Caco-2 (cell line): Measurements from ENCODE around the gene ITGB1BP1. TPM values are rescaled to one million over a fixed set of nuclear protein-coding genes. Genes with fewer than 3 reads are reported as not detected.

ENCODE experiments used
- BruUV-seq: library from RNA; stranded (reverse); fragments of 400-500 nt; replicated peaks from 2 replicates; lab custom pipeline; 2021; lab: Mats Ljungman, UMichigan
- CTCF ChIA-PET: fragments of 300-600 bp; sonication (Branson Sonifier 250); formaldehyde crosslinking; loops from one replicate; lab custom pipeline; 2022; ENCODE audit warnings: antibody characterized with exemption; lab: Charles Lee
- POLR2A ChIA-PET: fragments of 300-600 bp; sonication (Branson Sonifier 250); formaldehyde crosslinking; loops from one replicate; lab custom pipeline; 2022; ENCODE audit warnings: antibody characterized with exemption; lab: Charles Lee
- DNase-seq, 2 experiments: peaks; one replicate each; pipeline versions ENCODE4 v3.0.0 to v3.0.0-alpha.2; 2020 to 2022
- H3K27me3 ChIP-seq: replicated peaks from 2 replicates; pipeline ENCODE4 v1.6.0; 2011; ENCODE audit warnings: low read length; ENCODE audit not compliant: control insufficient read depth, insufficient read depth
- H3K36me3 ChIP-seq: 2 replicates; pipeline ENCODE4 v1.5.1; 2011; ENCODE audit warnings: low read length; ENCODE audit not compliant: control insufficient read depth, insufficient read depth
- H3K4me1 ChIP-seq: fragments of 250-450 bp; sonication (Bioruptor Pico); 2 replicates; pipeline ENCODE4 v1.5.1; 2020; ENCODE audit warnings: mild to moderate bottlenecking
- H3K4me3 ChIP-seq: 2 replicates; pipeline ENCODE4 v1.5.1; 2011; ENCODE audit warnings: low read depth, mild to moderate bottlenecking, control low read depth, low read length
- H3K9me3 ChIP-seq: fragments of 250-450 bp; sonication (Bioruptor Pico); 2 replicates; pipeline ENCODE4 v1.5.1; 2020; ENCODE audit warnings: mild to moderate bottlenecking, moderate library complexity
- H3K27ac Mint-ChIP-seq: one replicate; pipeline ENCODE4 v1.8.0; 2022; ENCODE audit warnings: mixed read lengths; ENCODE audit not compliant: unreplicated experiment
- H3K27me3 Mint-ChIP-seq: one replicate; pipeline ENCODE4 v1.8.0; 2022; ENCODE audit warnings: mixed read lengths; ENCODE audit not compliant: insufficient read depth, unreplicated experiment
- H3K36me3 Mint-ChIP-seq: one replicate; pipeline ENCODE4 v1.8.0; 2022; ENCODE audit warnings: mild to moderate bottlenecking, mixed read lengths; ENCODE audit not compliant: insufficient read depth, unreplicated experiment
- H3K4me1 Mint-ChIP-seq: one replicate; pipeline ENCODE4 v1.8.0; 2022; ENCODE audit warnings: low read depth, mixed read lengths; ENCODE audit not compliant: unreplicated experiment
- H3K4me3 Mint-ChIP-seq: one replicate; pipeline ENCODE4 v1.8.0; 2022; ENCODE audit warnings: mild to moderate bottlenecking, moderate library complexity, mixed read lengths; ENCODE audit not compliant: unreplicated experiment
- H3K9me3 Mint-ChIP-seq: one replicate; pipeline ENCODE4 v1.8.0; 2022; ENCODE audit warnings: mixed read lengths; ENCODE audit not compliant: unreplicated experiment
- intact Hi-C: fragments of 100-400 bp; cut with micrococcal nuclease; formaldehyde crosslinking; loops from one replicate; pipeline ENCODE4 v1.10.0; 2022; ENCODE audit not compliant: unreplicated experiment
- total RNA-seq: library from RNA; stranded (reverse); gene quantifications from 2 replicates; pipeline ENCODE4 v1.2.3, GENCODE V29; 2022
- TF ChIP-seq, protein P1 (sequence below), 2 experiments: fragments of 200-600 bp in 1 of 2; IDR thresholded peaks; 1 replicate in 1 of 2; 2 replicates in 1 of 2; pipeline versions ENCODE4 v1.5.1 to v1.8.0; 2011 to 2022; ENCODE audit warnings: antibody characterized with exemption in 1 of 2, control low read depth in 1 of 2, inconsistent platforms in 1 of 2, low read depth in 1 of 2, low read length in 1 of 2, mild to moderate bottlenecking in 1 of 2, moderate library complexity in 1 of 2; ENCODE audit not compliant: insufficient read depth in 1 of 2, severe bottlenecking in 1 of 2, unreplicated experiment in 1 of 2

ITGB1BP1 gene
- total RNA-seq, 1 experiment from 2014 or later, result 82.4 TPM

DNA sequence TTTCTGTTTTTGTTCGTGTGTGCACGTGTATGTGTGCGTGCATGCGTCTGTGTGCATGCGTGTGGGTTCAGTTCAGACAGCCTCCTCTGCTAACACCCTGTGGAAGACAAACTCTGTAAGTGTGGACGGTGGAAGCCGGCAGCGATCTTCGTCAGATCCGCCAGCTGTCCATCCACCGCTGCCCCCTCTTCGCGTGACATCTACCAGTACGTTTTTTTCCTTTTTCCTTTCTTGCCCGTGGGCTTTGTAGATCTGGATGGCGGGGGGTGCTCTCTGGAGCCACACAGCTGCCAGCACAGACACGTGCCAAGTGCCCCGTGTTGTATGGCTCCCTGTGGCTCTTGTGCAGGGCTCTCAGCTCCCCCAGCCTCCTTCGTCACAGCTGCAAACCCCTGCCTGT is 32.3 kb downstream of the ITGB1BP1 start:
- Mint-ChIP-seq H3K27me3 (no peaks in the 10 kb centered on the region), H3K36me3 (peaks cover 26% of the 10 kb centered on the region), H3K4me3 (no peak overlapping the region), H3K9me3 (no peaks in the 10 kb centered on the region), H3K27ac (no peak overlapping the region), H3K4me1 (no peaks in the 10 kb centered on the region)
- TF ChIP-seq, protein P1, sequence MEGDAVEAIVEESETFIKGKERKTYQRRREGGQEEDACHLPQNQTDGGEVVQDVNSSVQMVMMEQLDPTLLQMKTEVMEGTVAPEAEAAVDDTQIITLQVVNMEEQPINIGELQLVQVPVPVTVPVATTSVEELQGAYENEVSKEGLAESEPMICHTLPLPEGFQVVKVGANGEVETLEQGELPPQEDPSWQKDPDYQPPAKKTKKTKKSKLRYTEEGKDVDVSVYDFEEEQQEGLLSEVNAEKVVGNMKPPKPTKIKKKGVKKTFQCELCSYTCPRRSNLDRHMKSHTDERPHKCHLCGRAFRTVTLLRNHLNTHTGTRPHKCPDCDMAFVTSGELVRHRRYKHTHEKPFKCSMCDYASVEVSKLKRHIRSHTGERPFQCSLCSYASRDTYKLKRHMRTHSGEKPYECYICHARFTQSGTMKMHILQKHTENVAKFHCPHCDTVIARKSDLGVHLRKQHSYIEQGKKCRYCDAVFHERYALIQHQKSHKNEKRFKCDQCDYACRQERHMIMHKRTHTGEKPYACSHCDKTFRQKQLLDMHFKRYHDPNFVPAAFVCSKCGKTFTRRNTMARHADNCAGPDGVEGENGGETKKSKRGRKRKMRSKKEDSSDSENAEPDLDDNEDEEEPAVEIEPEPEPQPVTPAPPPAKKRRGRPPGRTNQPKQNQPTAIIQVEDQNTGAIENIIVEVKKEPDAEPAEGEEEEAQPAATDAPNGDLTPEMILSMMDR (IDR thresholded peaks at IDR 0.05; ENCODE audit: insufficient read depth in 1 of 2, low read depth in 1 of 2, low read length in 1 of 2, severe bottlenecking in 1 of 2, unreplicated experiment in 1 of 2), result no peak
- intact Hi-C loops, result no loop called here
- no peaks in the 10 kb centered on the region for H3K4me1 ChIP-seq
- BruUV-seq, result no TSS peak
- H3K27me3 ChIP-seq, result no peaks in the 10 kb centered on the region
- POLR2A ChIA-PET, result interaction anchor here (0.6 kb wide), 1 partner anchor 64 kb away, joined by 3 read pairs; no protein-coding TSS in a partner anchor
- H3K4me3 ChIP-seq, result no peak overlapping the region
- DNase-seq, result no peak
- H3K36me3 ChIP-seq, result peaks cover 3% of the 10 kb centered on the region; the same call in 1 of the 2 replicates
- no peaks in the 10 kb centered on the region for H3K9me3 ChIP-seq
- CTCF ChIA-PET, result no interaction called here

DNA sequence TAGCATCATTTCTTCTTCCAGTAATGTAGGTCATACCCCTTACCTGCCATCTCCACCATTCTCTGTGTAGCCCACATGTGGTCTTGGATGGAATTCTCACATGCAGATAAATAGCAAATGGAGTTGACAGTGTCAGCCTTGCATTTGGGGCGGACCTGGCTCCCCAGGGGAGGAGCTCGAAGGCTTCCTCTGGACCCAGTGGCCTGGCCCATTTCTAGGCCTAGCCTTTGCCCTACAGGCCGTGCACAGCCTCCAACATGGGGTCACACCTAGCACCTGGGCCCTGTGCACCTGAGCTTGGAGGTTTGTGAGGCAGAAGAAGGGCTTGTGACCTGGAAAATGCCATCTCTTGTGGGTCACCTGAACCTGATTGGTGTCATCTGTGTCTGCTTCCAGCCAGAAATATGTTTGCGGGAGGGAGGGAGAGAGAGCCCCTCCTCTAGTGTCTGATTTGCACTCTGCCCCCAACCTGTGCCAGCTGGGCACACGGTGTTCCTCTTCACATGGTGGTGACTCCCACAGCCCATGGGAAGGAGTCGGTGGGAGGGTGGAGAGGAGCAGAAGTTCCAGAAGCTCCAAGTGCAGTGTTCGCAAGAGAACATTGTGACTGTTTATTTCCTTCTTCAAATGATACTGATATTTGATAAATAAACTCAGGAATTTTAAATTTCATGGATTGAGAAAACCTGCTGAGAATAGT is 33.0 kb downstream of the ITGB1BP1 start:
- no peaks in the 10 kb centered on the region for H3K9me3 ChIP-seq
- no TSS peak for BruUV-seq
- peaks cover 26% of the 10 kb centered on the region for H3K36me3 Mint-ChIP-seq
- ChIA-PET CTCF (no interaction called here), POLR2A (no interaction called here)
- no peak overlapping the region for H3K27ac Mint-ChIP-seq
- H3K4me3 ChIP-seq, result no peak overlapping the region
- H3K36me3 ChIP-seq, result peaks cover 3% of the 10 kb centered on the region; the same call in 1 of the 2 replicates
- no peaks in the 10 kb centered on the region for H3K4me1 Mint-ChIP-seq
- no peaks in the 10 kb centered on the region for H3K27me3 Mint-ChIP-seq
- no peak for DNase-seq
- H3K27me3 ChIP-seq, result no peaks in the 10 kb centered on the region
- intact Hi-C loops, result no loop called here
- H3K9me3 Mint-ChIP-seq, result no peaks in the 10 kb centered on the region
- TF ChIP-seq, protein P1 (IDR thresholded peaks at IDR 0.05; ENCODE audit: insufficient read depth in 1 of 2, low read depth in 1 of 2, low read length in 1 of 2, severe bottlenecking in 1 of 2, unreplicated experiment in 1 of 2), result no peak
- H3K4me1 ChIP-seq, result no peaks in the 10 kb centered on the region
- H3K4me3 Mint-ChIP-seq, result no peak overlapping the region

DNA sequence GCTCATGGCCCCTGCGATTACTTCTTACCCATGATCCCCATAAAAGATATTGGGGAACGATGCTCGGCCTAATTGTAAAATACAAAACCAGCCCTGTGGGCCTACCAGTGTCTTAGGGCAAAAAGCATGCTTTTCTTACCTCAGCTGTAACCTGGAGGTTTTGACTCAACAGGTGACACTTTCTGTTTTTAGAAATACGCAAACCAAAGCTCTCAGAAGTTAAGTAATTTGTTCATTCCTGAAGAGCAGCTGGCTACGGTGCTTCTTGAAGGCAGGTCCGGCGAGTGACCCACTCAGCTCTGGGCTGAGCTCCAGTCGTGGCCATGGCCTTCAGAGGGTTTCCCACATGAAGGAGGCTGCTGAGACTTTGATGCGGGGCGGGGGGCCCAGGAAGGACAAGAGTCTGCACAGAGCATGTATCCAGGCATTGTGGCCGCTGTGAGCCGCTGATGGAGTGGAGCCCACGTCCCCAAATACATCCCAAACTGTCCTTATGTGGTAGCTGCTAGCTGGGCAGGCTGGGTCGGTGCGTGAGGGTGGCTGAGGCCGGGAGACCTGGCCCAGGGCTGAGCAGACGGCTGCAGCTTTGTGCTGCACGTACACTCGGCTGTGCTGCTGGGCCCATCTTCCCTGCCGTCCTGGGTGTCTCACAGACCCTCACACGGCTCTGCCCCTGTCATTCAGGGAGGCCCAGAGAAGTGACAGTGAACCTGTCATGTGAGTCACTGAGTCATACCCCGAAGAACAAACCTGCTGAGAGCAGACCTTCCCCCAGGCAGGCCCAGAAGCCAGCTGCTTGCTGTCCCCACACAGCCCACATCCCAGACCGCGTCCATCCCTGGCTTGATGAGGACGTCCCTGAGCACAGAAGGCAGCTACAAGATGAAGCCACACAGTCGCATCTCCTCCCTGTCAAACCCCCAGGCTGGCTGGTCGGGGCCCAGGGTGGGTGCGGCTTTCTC is 34.1 kb downstream of the ITGB1BP1 start:
- peaks cover 5% of the 10 kb centered on the region for H3K36me3 ChIP-seq
- POLR2A ChIA-PET, result no interaction called here
- Mint-ChIP-seq H3K9me3 (no peaks in the 10 kb centered on the region), H3K27ac (no peak overlapping the region), H3K36me3 (peaks cover 19% of the 10 kb centered on the region), H3K4me1 (no peaks in the 10 kb centered on the region), H3K4me3 (no peak overlapping the region), H3K27me3 (no peaks in the 10 kb centered on the region)
- CTCF ChIA-PET, result no interaction called here
- no TSS peak for BruUV-seq
- peak in 1 of 2 experiments; percentile 22 for DNase-seq
- no peak overlapping the region for H3K4me3 ChIP-seq
- no peaks in the 10 kb centered on the region for H3K27me3 ChIP-seq
- H3K9me3 ChIP-seq, result no peaks in the 10 kb centered on the region
- no peaks in the 10 kb centered on the region for H3K4me1 ChIP-seq
- intact Hi-C loops, result no loop called here
- TF ChIP-seq, protein P1 (IDR thresholded peaks at IDR 0.05; ENCODE audit: insufficient read depth in 1 of 2, low read depth in 1 of 2, low read length in 1 of 2, severe bottlenecking in 1 of 2, unreplicated experiment in 1 of 2), result no peak
